OCI-LY7 (cell line): ENCODE results near the gene SLC26A4. TPM values are rescaled to one million over a fixed set of nuclear protein-coding genes. Genes with fewer than 3 reads are reported as not detected.

Source experiments
- BruUV-seq: library from RNA; stranded (reverse); fragments of 400-500 nt; replicated peaks from 2 replicates; lab custom pipeline; 2021; lab: Mats Ljungman, UMichigan
- CTCF ChIA-PET: fragments of 300-600 bp; sonication (Branson Sonifier 250); formaldehyde crosslinking; loops from one replicate; lab custom pipeline; 2022; ENCODE audit warnings: antibody characterized with exemption; ENCODE audit not compliant: unreplicated experiment; lab: Charles Lee
- POLR2A ChIA-PET: fragments of 300-600 bp; sonication (Branson Sonifier 250); formaldehyde crosslinking; loops from one replicate; lab custom pipeline; 2022; ENCODE audit warnings: antibody characterized with exemption; lab: Charles Lee
- DNase-seq: peaks from one replicate; pipeline ENCODE4 v3.0.0-alpha.2; 2015; ENCODE audit warnings: low spot score
- H2AFZ ChIP-seq: fragments of 200-600 bp; sonication (generic), shearing (Covaris generic); 2 replicates; pipeline ENCODE4 v1.6.1; 2014; ENCODE audit warnings: mild to moderate bottlenecking, antibody characterized with exemption, low read length, moderate library complexity
- H3K27ac ChIP-seq: fragments of 200-600 bp; sonication (generic); 2 replicates; pipeline ENCODE4 v1.5.1; 2014; ENCODE audit warnings: mixed run types, low read depth, mild to moderate bottlenecking, moderate library complexity, low read length, inconsistent platforms; ENCODE audit not compliant: poor library complexity, severe bottlenecking
- H3K36me3 ChIP-seq: fragments of 200-600 bp; sonication (generic); 2 replicates; pipeline ENCODE4 v1.6.1; 2014; ENCODE audit warnings: mild to moderate bottlenecking, antibody characterized with exemption, low read length, moderate library complexity, mixed read lengths; ENCODE audit not compliant: insufficient read depth
- H3K4me1 ChIP-seq: fragments of 200-600 bp; sonication (generic); 2 replicates; pipeline ENCODE4 v1.5.1; 2014; ENCODE audit warnings: mild to moderate bottlenecking, low read length; ENCODE audit not compliant: insufficient read depth, poor library complexity, severe bottlenecking
- H3K4me2 ChIP-seq: fragments of 200-600 bp; sonication (generic); 2 replicates; pipeline ENCODE4 v1.6.1; 2014; ENCODE audit warnings: mild to moderate bottlenecking, low read length
- H3K4me3 ChIP-seq: fragments of 200-600 bp; sonication (generic); 2 replicates; pipeline ENCODE4 v1.5.1; 2014; ENCODE audit warnings: mild to moderate bottlenecking, low read depth, low read length; ENCODE audit not compliant: poor library complexity, severe bottlenecking
- H3K79me2 ChIP-seq: fragments of 200-600 bp; sonication (generic); 2 replicates; pipeline ENCODE4 v1.6.1; 2016; ENCODE audit warnings: low read depth, mild to moderate bottlenecking, low read length, moderate library complexity, mixed read lengths; ENCODE audit not compliant: insufficient read depth
- H3K9me2 ChIP-seq: fragments of 200-600 bp; sonication (generic); 2 replicates; pipeline ENCODE4 v1.6.1; 2016; ENCODE audit warnings: mild to moderate bottlenecking, low read length, mixed read lengths; ENCODE audit not compliant: insufficient read depth
- H3K9me3 ChIP-seq: fragments of 200-600 bp; sonication (generic); 2 replicates; pipeline ENCODE4 v1.6.1; 2014; ENCODE audit warnings: mild to moderate bottlenecking, mixed run types, low read length, mixed read lengths
- H4K20me1 ChIP-seq: fragments of 200-600 bp; sonication (generic); 2 replicates; pipeline ENCODE4 v1.6.1; 2014; ENCODE audit warnings: mild to moderate bottlenecking, antibody characterized with exemption, low read length, moderate library complexity, mixed read lengths; ENCODE audit not compliant: insufficient read depth
- CTCF ChIP-seq: fragments of 200-600 bp; sonication (generic); conservative IDR thresholded peaks from 2 replicates; pipeline ENCODE4 v1.5.1; 2014; ENCODE audit warnings: mild to moderate bottlenecking, antibody characterized with exemption, low read length, moderate library complexity, mixed read lengths
- EZH2phosphoT487 ChIP-seq: fragments of 200-600 bp; sonication (generic); IDR thresholded peaks from 2 replicates; pipeline ENCODE4 v1.6.1; 2018; ENCODE audit warnings: low read depth, borderline replicate concordance, mild to moderate bottlenecking, mixed run types, antibody characterized with exemption, low read length, moderate library complexity, mixed read lengths
- intact Hi-C: fragments of 100-400 bp; cut with micrococcal nuclease; formaldehyde crosslinking; loops from one replicate; pipeline ENCODE4 v1.10.0; 2022; ENCODE audit not compliant: unreplicated experiment
- total RNA-seq, 2 experiments: library from RNA; depleted of rRNA in 1 of 2; stranded (reverse); fragments of >200 nt in 1 of 2; shearing (Covaris generic) in 1 of 2; gene quantifications; 2 replicates each; pipeline ENCODE4 v1.2.3, GENCODE V29; 2014 to 2022

SLC26A4 gene
- total RNA-seq, 2 experiments from 2014 or later, result 0.27 TPM; not detected in 1

GRCh38 chr7:107690611-107691010 lies 30.0 kb downstream of the SLC26A4 start:
- Histone ChIP-seq H3K4me2 (no peak overlapping the region), H3K27ac (no peak overlapping the region), H4K20me1 (no peaks in the 10 kb centered on the region), H3K79me2 (no peaks in the 10 kb centered on the region), H3K4me1 (no peaks in the 10 kb centered on the region), H3K4me3 (no peak overlapping the region), H3K9me3 (no peaks in the 10 kb centered on the region), H3K9me2 (no peaks in the 10 kb centered on the region), H2AFZ (no peak overlapping the region), H3K36me3 (no peaks in the 10 kb centered on the region)
- intact Hi-C loops, result no loop called here
- TF ChIP-seq EZH2phosphoT487, result no peak
- TF ChIP-seq CTCF, result no peak
- DNase-seq, result no peak
- no TSS peak for BruUV-seq
- ChIA-PET CTCF (no interaction called here), POLR2A (interaction anchor here (1.0 kb wide), 1 partner anchor 604 kb away, joined by 4 read pairs; no protein-coding TSS in a partner anchor)

GRCh38 chr7:107691716-107692115 lies 31.1 kb downstream of the SLC26A4 start:
- Histone ChIP-seq H3K4me1 (no peaks in the 10 kb centered on the region), H3K9me2 (no peaks in the 10 kb centered on the region), H4K20me1 (no peaks in the 10 kb centered on the region), H3K36me3 (no peaks in the 10 kb centered on the region), H3K4me3 (no peak overlapping the region), H3K79me2 (no peaks in the 10 kb centered on the region), H2AFZ (no peak overlapping the region), H3K9me3 (no peaks in the 10 kb centered on the region), H3K4me2 (no peak overlapping the region), H3K27ac (no peak overlapping the region)
- no peak for TF ChIP-seq EZH2phosphoT487
- TF ChIP-seq CTCF, result no peak
- no TSS peak for BruUV-seq
- CTCF ChIA-PET, result no interaction called here
- POLR2A ChIA-PET, result interaction anchor here (1.3 kb wide), 1 partner anchor 14 kb away, joined by 3 read pairs; no protein-coding TSS in a partner anchor
- intact Hi-C loops, result no loop called here
- DNase-seq, result no peak

GRCh38 chr7:107692501-107692900 lies 31.9 kb downstream of the SLC26A4 start:
- Histone ChIP-seq H3K4me2 (no peak overlapping the region), H3K36me3 (no peaks in the 10 kb centered on the region), H3K4me1 (no peaks in the 10 kb centered on the region), H2AFZ (no peak overlapping the region), H3K4me3 (no peak overlapping the region), H3K9me2 (no peaks in the 10 kb centered on the region), H4K20me1 (no peaks in the 10 kb centered on the region), H3K9me3 (no peaks in the 10 kb centered on the region), H3K27ac (no peak overlapping the region), H3K79me2 (no peaks in the 10 kb centered on the region)
- TF ChIP-seq CTCF (no peak), EZH2phosphoT487 (no peak)
- no TSS peak for BruUV-seq
- no peak for DNase-seq
- ChIA-PET CTCF (no interaction called here), POLR2A (interaction anchor here (1.2 to 1.3 kb wide), 3 partner anchors 8 to 15 kb away, joined by 3 to 4 read pairs (median 3); no protein-coding TSS in a partner anchor)
- intact Hi-C loops, result no loop called here
